Tibial nerve (tissue), 4 donors: ENCODE results near the gene CALCR.

Experiments
- CTCF ChIP-seq, 5 experiments: fragments of 200-600 bp in 3 of 5; fragments of 450-650 bp in 2 of 5; sonication (generic) in 3 of 5; IDR thresholded peaks; one replicate each; pipeline ENCODE4 v1.5.1; 2016 to 2019; ENCODE audit warnings: antibody characterized with exemption in 5 of 5, mild to moderate bottlenecking in 3 of 5, moderate library complexity in 2 of 5
- EP300 ChIP-seq, 2 donors: sonication (generic); formaldehyde crosslinking; IDR thresholded peaks; one replicate each; pipeline ENCODE4 v1.6.1; 2017; ENCODE audit warnings: antibody characterized with exemption in 2 of 2, mild to moderate bottlenecking in 1 of 2
- POLR2A ChIP-seq, 2 donors: fragments of 450-650 bp; IDR thresholded peaks; one replicate each; pipeline ENCODE4 v1.6.1; 2017; ENCODE audit warnings: antibody characterized with exemption in 2 of 2, mild to moderate bottlenecking in 2 of 2, moderate library complexity in 2 of 2

DNA sequence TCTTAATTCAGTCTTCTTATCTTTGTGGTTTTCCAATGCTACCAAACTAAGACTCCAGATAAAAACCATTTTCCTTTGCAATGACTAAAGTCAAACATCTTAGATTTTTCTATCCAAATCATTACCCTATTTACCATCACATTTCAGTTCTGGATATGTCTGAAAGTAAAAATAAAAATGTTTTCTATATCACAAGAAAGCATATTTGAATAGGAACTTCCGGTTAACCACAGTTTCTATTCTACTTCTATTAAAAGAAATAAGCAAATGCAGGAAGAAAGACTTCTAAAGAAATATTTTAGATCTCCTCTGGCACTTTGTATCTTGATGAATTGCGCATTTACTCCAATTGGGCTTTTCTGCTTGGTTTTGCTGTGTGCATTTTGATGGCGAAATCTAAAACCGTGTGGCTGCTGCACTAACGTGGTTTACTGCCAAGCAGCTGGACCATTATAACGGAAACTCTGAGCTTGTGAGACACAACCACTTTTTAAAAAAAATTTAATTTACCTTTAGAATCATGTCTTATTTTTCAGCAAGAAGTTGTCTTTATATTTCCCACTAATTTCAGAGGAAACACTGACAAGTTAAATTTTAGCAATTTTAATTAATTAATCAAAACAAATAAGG is 196.3 kb downstream of the CALCR start:
- TF ChIP-seq CTCF (IDR thresholded peaks at IDR 0.05) (no peak), POLR2A (IDR thresholded peaks at IDR 0.05) (no peak), EP300 (IDR thresholded peaks at IDR 0.05) (no peak)
